Measurements from ENCODE around the gene REN.

Gene REN

DNA sequence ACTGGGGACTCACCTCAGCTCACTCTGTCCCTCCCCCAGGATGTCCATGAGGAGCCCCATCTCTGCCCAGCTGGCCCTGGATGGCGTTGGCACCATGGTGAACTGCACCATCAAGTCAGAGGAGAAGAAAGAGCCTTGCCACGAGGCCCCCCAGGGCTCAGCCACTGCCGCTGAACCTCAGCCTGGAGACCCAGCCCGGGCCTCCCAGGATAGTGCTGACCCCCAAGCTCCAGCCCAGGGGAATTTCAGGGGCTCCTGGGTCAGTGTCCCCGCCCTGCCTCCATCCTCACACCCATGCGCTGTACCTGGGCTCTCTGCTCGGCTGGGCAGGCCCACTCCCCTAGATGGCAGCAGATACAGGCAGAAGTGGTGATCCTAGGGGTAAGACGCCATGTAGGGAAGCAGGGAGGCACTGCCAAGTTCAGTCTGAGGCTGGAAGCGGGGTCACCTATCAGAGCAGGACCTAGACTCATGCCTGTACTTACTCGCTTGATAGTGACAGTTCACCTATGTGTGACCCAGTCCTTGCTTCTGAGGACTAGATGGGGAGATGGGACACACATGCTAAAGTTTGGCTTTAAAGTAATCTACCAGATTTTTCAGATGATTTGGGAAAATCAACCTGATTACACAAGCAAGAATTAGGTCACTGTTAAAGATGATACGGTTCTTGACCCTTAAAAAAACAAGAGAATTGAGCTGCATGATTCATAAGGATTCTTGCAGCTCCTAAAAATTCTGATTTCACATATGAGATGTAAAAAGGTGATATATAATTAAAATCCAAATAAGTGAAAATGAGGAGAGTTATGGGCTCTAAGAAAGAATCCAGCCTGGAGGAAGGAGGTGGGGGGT is 53.0 kb downstream of the REN start:
- Histone ChIP-seq H3K27ac (ENCODE audit: insufficient read depth in 1 of 2, low read depth in 1 of 2, low read length in 2 of 2, poor library complexity in 1 of 2, severe bottlenecking in 2 of 2) (no peak overlapping the region), H3K4me3 (ENCODE audit: control insufficient read depth in 1 of 7, extremely low read depth in 1 of 7, insufficient read depth in 4 of 7, low read depth in 2 of 7, low read length in 6 of 7) (no peak overlapping the region), H3K27me3 (replicated peaks in 2 of 5; ENCODE audit: control insufficient read depth in 4 of 5, insufficient read depth in 5 of 5, low read length in 4 of 5) (peaks cover 0 to 3% (median 0%) of the 10 kb centered on the region in 5 experiments), H3K4me1 (ENCODE audit: control extremely low read depth in 1 of 4, control insufficient read depth in 4 of 4, insufficient read depth in 4 of 4, low read length in 3 of 4) (peaks cover 0 to 19% (median 16%) of the 10 kb centered on the region in 4 experiments), H3K36me3 (ENCODE audit: control insufficient read depth in 4 of 4, insufficient read depth in 4 of 4, low read length in 3 of 4) (no peaks in the 10 kb centered on the region), H3K9me3 (ENCODE audit: control extremely low read depth in 1 of 5, control insufficient read depth in 4 of 5, insufficient read depth in 2 of 5, low read depth in 1 of 5, low read length in 4 of 5) (no peaks in the 10 kb centered on the region)
- DNase-seq = no peak
- ChIA-PET CTCF (interaction anchor here (1.0 to 1.8 kb wide), 3 partner anchors 11 to 242 kb away, joined by 3 to 5 read pairs (median 5); no protein-coding TSS in a partner anchor), POLR2A (interaction anchor here (0.8 kb wide), 1 partner anchor 51 kb away, joined by 3 read pairs; no protein-coding TSS in a partner anchor)
- WGBS (ENCODE audit: insufficient coverage) = 87% methylated on average over 9 of the region's 11 CpGs

DNA sequence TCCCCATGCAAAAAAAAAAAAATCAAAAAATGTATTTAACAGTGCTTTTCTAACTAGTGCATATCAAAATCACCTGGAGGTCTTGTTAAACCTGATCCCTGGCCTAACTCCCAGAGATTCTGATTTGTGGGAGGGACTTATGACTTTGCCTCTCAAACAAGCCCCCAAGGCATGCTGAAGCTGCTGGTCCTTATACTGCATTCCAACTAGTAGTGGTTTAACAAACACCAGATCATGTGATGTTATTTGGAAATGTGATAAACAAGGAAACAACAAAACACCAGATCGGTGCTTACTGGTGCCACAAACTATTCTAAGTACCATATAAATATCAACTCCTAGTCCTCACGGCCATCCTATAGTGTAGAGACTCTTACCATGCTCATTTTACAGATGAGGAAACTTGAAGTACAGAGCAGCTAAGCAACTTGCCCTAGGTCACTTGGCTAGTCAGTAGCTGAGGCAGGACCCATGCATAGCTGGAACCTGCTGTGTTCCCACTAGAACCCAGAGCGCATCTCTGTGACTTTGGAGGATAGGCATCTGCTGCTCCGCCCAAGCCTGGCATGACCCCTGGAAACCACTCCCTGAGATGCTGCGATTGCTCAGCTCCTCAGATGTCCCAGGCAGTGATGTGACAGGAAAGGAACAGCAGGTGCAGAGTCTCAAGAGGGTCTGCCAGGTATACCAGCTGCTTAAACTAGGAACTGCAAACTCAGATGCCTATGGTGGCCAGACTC is 55.1 kb downstream of the REN start:
- CTCF ChIA-PET = interaction anchor here (1.0 to 2.0 kb wide), 3 partner anchors 9 to 19 kb away, joined by 3 to 5 read pairs (median 4); no protein-coding TSS in a partner anchor

DNA sequence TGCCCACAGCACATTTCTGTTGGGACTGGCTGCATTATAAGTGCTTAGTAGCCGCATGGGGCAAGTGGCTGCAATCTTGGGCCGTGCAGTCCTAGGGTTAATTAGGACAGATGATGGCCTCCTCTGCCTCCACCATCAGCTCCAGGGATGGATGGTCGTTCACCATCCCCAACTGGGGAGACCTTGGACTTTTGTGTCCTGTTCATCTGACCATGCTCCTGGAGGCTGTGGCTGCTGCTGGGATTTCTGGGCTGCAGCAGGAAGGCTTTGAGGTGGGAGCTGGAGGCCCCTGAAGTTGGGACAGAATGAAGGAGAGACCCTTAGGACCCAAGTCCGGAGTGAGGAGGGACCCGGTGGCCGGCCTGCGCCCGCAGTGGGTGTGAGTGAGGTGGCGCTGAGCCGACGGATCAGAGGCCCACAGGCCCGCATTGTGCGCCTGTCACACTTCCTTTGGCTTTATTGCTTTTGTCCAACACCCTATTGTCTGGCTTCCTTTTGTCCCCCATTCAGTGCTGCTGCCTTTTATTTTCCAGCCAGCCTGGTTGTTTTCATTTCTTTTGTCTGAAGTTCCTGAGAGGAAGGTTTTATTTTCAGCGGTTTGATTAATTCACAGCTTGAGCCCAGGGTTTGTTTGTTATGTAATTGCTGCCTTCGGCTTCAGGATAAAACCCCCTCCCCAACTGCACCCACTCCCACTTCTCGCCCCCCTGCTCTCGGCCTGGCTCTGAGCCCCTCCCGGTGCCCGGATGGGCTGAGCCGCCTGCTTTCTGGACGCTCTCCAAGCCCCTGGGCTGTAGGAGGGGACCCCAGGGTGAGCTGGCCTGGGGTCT is 57.6 kb downstream of the REN start:
- H3K4me3 ChIP-seq (ENCODE audit: control insufficient read depth in 1 of 7, extremely low read depth in 1 of 7, insufficient read depth in 4 of 7, low read depth in 2 of 7, low read length in 6 of 7) = peak overlapping the region in 1 of 7 experiments; percentile 23
- no peak overlapping the region for H3K27ac ChIP-seq (ENCODE audit: insufficient read depth in 1 of 2, low read depth in 1 of 2, low read length in 2 of 2, poor library complexity in 1 of 2, severe bottlenecking in 2 of 2)
- peaks cover 0 to 3% (median 0%) of the 10 kb centered on the region in 5 experiments for H3K27me3 ChIP-seq (replicated peaks in 2 of 5; ENCODE audit: control insufficient read depth in 4 of 5, insufficient read depth in 5 of 5, low read length in 4 of 5)
- no peaks in the 10 kb centered on the region for H3K36me3 ChIP-seq (ENCODE audit: control insufficient read depth in 4 of 4, insufficient read depth in 4 of 4, low read length in 3 of 4)
- WGBS (ENCODE audit: insufficient coverage) = 77% methylated on average over 11 of the region's 21 CpGs
- no peak for DNase-seq
- H3K9me3 ChIP-seq (ENCODE audit: control extremely low read depth in 1 of 5, control insufficient read depth in 4 of 5, insufficient read depth in 2 of 5, low read depth in 1 of 5, low read length in 4 of 5) = no peaks in the 10 kb centered on the region
- ChIA-PET POLR2A (no interaction called here), CTCF (interaction anchor here (1.2 to 1.8 kb wide), 4 partner anchors 8 to 237 kb away, joined by 3 to 7 read pairs (median 6); no protein-coding TSS in a partner anchor)
- peaks cover 0 to 38% (median 36%) of the 10 kb centered on the region in 4 experiments for H3K4me1 ChIP-seq (ENCODE audit: control extremely low read depth in 1 of 4, control insufficient read depth in 4 of 4, insufficient read depth in 4 of 4, low read length in 3 of 4)

More for the DNA sequence above, 55.1 kb downstream of the REN start:
- H3K4me1 ChIP-seq (ENCODE audit: control extremely low read depth in 1 of 4, control insufficient read depth in 4 of 4, insufficient read depth in 4 of 4, low read length in 3 of 4) = peaks cover 0 to 23% (median 19%) of the 10 kb centered on the region in 4 experiments
- H3K27ac ChIP-seq (ENCODE audit: insufficient read depth in 1 of 2, low read depth in 1 of 2, low read length in 2 of 2, poor library complexity in 1 of 2, severe bottlenecking in 2 of 2) = no peak overlapping the region
- 92% methylated on average over 4 of the region's 5 CpGs for WGBS (ENCODE audit: insufficient coverage)
- no peak overlapping the region for H3K4me3 ChIP-seq (ENCODE audit: control insufficient read depth in 1 of 7, extremely low read depth in 1 of 7, insufficient read depth in 4 of 7, low read depth in 2 of 7, low read length in 6 of 7)
- no peaks in the 10 kb centered on the region for H3K9me3 ChIP-seq (ENCODE audit: control extremely low read depth in 1 of 5, control insufficient read depth in 4 of 5, insufficient read depth in 2 of 5, low read depth in 1 of 5, low read length in 4 of 5)
- DNase-seq = no peak
- H3K27me3 ChIP-seq (replicated peaks in 2 of 5; ENCODE audit: control insufficient read depth in 4 of 5, insufficient read depth in 5 of 5, low read length in 4 of 5) = peaks cover 0 to 3% (median 0%) of the 10 kb centered on the region in 5 experiments
- POLR2A ChIA-PET = no interaction called here
- no peaks in the 10 kb centered on the region for H3K36me3 ChIP-seq (ENCODE audit: control insufficient read depth in 4 of 4, insufficient read depth in 4 of 4, low read length in 3 of 4)

DNA sequence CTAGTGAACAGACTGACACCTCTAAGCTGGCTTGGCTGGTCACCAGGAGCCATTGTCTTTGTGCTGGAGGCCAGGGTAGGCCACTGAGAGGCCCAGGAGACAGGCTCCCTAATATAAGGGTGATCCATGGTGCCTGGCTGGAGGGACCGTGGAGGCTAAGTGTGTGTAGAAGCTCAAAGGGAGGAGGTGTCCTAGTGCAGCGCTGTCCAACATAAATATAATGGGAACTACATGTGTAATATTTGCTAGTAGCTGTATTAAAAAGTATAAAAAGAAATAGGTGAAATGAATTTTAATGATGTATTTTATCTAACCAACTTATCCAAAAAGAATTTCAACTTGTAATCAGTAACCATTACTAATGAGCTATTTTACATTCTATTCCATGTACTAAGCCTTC is 58.2 kb downstream of the REN start:
- peaks cover 4 to 45% (median 42%) of the 10 kb centered on the region in 4 experiments for H3K4me1 ChIP-seq (ENCODE audit: control extremely low read depth in 1 of 4, control insufficient read depth in 4 of 4, insufficient read depth in 4 of 4, low read length in 3 of 4)
- WGBS (ENCODE audit: insufficient coverage) = 100% methylated on average over 1 of the region's 2 CpGs

DNA sequence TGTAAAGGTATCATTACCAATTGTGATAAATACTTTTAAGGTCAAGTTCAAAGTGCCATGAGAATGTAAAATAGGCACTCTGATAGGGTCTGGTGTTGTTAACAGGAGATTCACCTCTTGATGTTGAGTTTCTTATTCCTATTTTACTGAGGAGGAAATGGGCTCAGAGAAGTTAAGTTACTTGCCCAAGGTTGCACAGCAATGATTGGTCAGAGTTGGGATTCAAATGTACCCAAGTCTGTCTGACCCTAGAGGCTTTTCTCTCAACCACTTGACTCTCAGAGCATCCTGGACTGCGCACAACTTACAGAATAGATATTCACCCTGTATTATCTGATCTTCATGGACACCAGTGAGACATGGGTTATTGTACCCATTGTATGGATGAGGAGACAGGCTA is 59.3 kb downstream of the REN start:
- no CpG with 5 or more reads among the region's 1 CpG for WGBS (ENCODE audit: insufficient coverage)
- no peaks in the 10 kb centered on the region for H3K36me3 ChIP-seq (ENCODE audit: control insufficient read depth in 4 of 4, insufficient read depth in 4 of 4, low read length in 3 of 4)
- peaks cover 4 to 55% (median 53%) of the 10 kb centered on the region in 4 experiments for H3K4me1 ChIP-seq (ENCODE audit: control extremely low read depth in 1 of 4, control insufficient read depth in 4 of 4, insufficient read depth in 4 of 4, low read length in 3 of 4)
- no peak overlapping the region for H3K27ac ChIP-seq (ENCODE audit: insufficient read depth in 1 of 2, low read depth in 1 of 2, low read length in 2 of 2, poor library complexity in 1 of 2, severe bottlenecking in 2 of 2)
- peaks cover 0 to 3% (median 0%) of the 10 kb centered on the region in 5 experiments for H3K27me3 ChIP-seq (replicated peaks in 2 of 5; ENCODE audit: control insufficient read depth in 4 of 5, insufficient read depth in 5 of 5, low read length in 4 of 5)
- ChIA-PET CTCF (interaction anchor here (0.6 to 1.1 kb wide), 2 partner anchors 20 to 236 kb away, joined by 3 read pairs; no protein-coding TSS in a partner anchor), POLR2A (no interaction called here)
- H3K9me3 ChIP-seq (ENCODE audit: control extremely low read depth in 1 of 5, control insufficient read depth in 4 of 5, insufficient read depth in 2 of 5, low read depth in 1 of 5, low read length in 4 of 5) = no peaks in the 10 kb centered on the region
- no peak for DNase-seq
- no peak overlapping the region for H3K4me3 ChIP-seq (ENCODE audit: control insufficient read depth in 1 of 7, extremely low read depth in 1 of 7, insufficient read depth in 4 of 7, low read depth in 2 of 7, low read length in 6 of 7)

More for the DNA sequence above, 58.2 kb downstream of the REN start:
- H3K4me3 ChIP-seq (ENCODE audit: control insufficient read depth in 1 of 7, extremely low read depth in 1 of 7, insufficient read depth in 4 of 7, low read depth in 2 of 7, low read length in 6 of 7) = no peak overlapping the region
- ChIA-PET CTCF (interaction anchor here (1.2 to 1.8 kb wide), 4 partner anchors 9 to 237 kb away, joined by 3 to 7 read pairs (median 6); no protein-coding TSS in a partner anchor), POLR2A (no interaction called here)
- no peaks in the 10 kb centered on the region for H3K36me3 ChIP-seq (ENCODE audit: control insufficient read depth in 4 of 4, insufficient read depth in 4 of 4, low read length in 3 of 4)
- DNase-seq = no peak
- no peak overlapping the region for H3K27ac ChIP-seq (ENCODE audit: insufficient read depth in 1 of 2, low read depth in 1 of 2, low read length in 2 of 2, poor library complexity in 1 of 2, severe bottlenecking in 2 of 2)
- H3K27me3 ChIP-seq (replicated peaks in 2 of 5; ENCODE audit: control insufficient read depth in 4 of 5, insufficient read depth in 5 of 5, low read length in 4 of 5) = peaks cover 0 to 3% (median 0%) of the 10 kb centered on the region in 5 experiments
- H3K9me3 ChIP-seq (ENCODE audit: control extremely low read depth in 1 of 5, control insufficient read depth in 4 of 5, insufficient read depth in 2 of 5, low read depth in 1 of 5, low read length in 4 of 5) = no peaks in the 10 kb centered on the region

DNA sequence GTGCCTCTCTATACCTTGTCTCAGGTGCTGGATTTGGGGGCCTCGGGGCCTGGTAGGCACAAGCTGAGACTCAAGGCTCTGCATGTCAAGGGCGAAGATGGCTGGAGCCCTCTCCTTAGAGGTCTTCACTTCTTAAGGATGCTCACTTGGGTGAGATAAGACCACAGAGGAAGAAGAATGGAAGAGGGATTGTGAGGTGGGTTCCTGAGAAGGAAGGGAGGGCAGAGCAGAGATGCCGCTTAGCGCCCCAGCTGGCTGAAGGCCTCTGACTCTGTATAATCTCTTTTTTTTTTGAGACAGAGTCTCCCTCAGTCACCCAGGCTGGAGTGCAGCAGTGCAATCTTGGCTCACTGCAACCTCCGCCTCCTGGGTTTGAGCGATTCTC is 61.0 kb downstream of the REN start:
- CTCF ChIA-PET = interaction anchor here (0.9 kb wide), 1 partner anchor 31 kb away, joined by 3 read pairs; no protein-coding TSS in a partner anchor
- WGBS (ENCODE audit: insufficient coverage) = 5% methylated on average over 4 of the region's 6 CpGs
- Histone ChIP-seq H3K4me1 (ENCODE audit: control extremely low read depth in 1 of 4, control insufficient read depth in 4 of 4, insufficient read depth in 4 of 4, low read length in 3 of 4) (peaks cover 8 to 64% (median 60%) of the 10 kb centered on the region in 4 experiments), H3K27ac (ENCODE audit: insufficient read depth in 1 of 2, low read depth in 1 of 2, low read length in 2 of 2, poor library complexity in 1 of 2, severe bottlenecking in 2 of 2) (no peak overlapping the region), H3K27me3 (replicated peaks in 2 of 5; ENCODE audit: control insufficient read depth in 4 of 5, insufficient read depth in 5 of 5, low read length in 4 of 5) (no peaks in the 10 kb centered on the region), H3K36me3 (ENCODE audit: control insufficient read depth in 4 of 4, insufficient read depth in 4 of 4, low read length in 3 of 4) (no peaks in the 10 kb centered on the region), H3K9me3 (ENCODE audit: control extremely low read depth in 1 of 5, control insufficient read depth in 4 of 5, insufficient read depth in 2 of 5, low read depth in 1 of 5, low read length in 4 of 5) (no peaks in the 10 kb centered on the region), H3K4me3 (ENCODE audit: control insufficient read depth in 1 of 7, extremely low read depth in 1 of 7, insufficient read depth in 4 of 7, low read depth in 2 of 7, low read length in 6 of 7) (peak overlapping the region in 2 of 7 experiments; percentile 16 to 28)
- DNase-seq = peak; percentile 38 to 62 (median 53)
- POLR2A ChIA-PET = no interaction called here

Measured in common myeloid progenitor, CD34-positive (primary cell).